Measurements from ENCODE around the gene LAMC3. TPM values are rescaled to one million over a fixed set of nuclear protein-coding genes. Genes with fewer than 3 reads are reported as not detected.

LAMC3 gene
- total RNA-seq, 1 experiment from 2014 or later: 0.36 TPM

GRCh38 chr9:131080589-131080988 is 71.6 kb downstream of the LAMC3 start:
- ChIA-PET CTCF (no interaction called here), POLR2A (no interaction called here)
- H3K4me3 Mint-ChIP-seq (ENCODE audit: unreplicated experiment): no peak overlapping the region
- Histone ChIP-seq H3K9me3 (no peaks in the 10 kb centered on the region), H3K27me3 (replicated peaks; ENCODE audit: control insufficient read depth, insufficient read depth, low read length) (no peaks in the 10 kb centered on the region), H3K36me3 (ENCODE audit: control insufficient read depth, insufficient read depth, low read length) (no peaks in the 10 kb centered on the region), H3K4me1 (no peaks in the 10 kb centered on the region), H3K4me3 (ENCODE audit: low read depth, low read length) (no peak overlapping the region)
- H3K36me3 Mint-ChIP-seq (ENCODE audit: insufficient read depth, unreplicated experiment): no peaks in the 10 kb centered on the region
- no TSS peak for BruUV-seq (replicated peaks)
- no peaks in the 10 kb centered on the region for H3K4me1 Mint-ChIP-seq (ENCODE audit: low read depth, unreplicated experiment)
- no peaks in the 10 kb centered on the region for H3K27me3 Mint-ChIP-seq (ENCODE audit: insufficient read depth, unreplicated experiment)
- intact Hi-C loops (cut with micrococcal nuclease; ENCODE audit: unreplicated experiment): no loop called here
- DNase-seq: no peak
- no peaks in the 10 kb centered on the region for H3K9me3 Mint-ChIP-seq (ENCODE audit: unreplicated experiment)
- no peak for TF ChIP-seq CTCF (IDR thresholded peaks at IDR 0.05; ENCODE audit: insufficient read depth in 1 of 2, low read depth in 1 of 2, low read length in 1 of 2, severe bottlenecking in 1 of 2, unreplicated experiment in 1 of 2)
- H3K27ac Mint-ChIP-seq (ENCODE audit: unreplicated experiment): no peak overlapping the region

- Mint-ChIP-seq H3K4me1 (ENCODE audit: low read depth, unreplicated experiment) (no peaks in the 10 kb centered on the region), H3K27me3 (ENCODE audit: insufficient read depth, unreplicated experiment) (no peaks in the 10 kb centered on the region), H3K27ac (ENCODE audit: unreplicated experiment) (no peak overlapping the region), H3K36me3 (ENCODE audit: insufficient read depth, unreplicated experiment) (no peaks in the 10 kb centered on the region), H3K9me3 (ENCODE audit: unreplicated experiment) (no peaks in the 10 kb centered on the region), H3K4me3 (ENCODE audit: unreplicated experiment) (no peak overlapping the region)
- ChIA-PET CTCF (no interaction called here), POLR2A (no interaction called here)
- Histone ChIP-seq H3K4me1 (no peaks in the 10 kb centered on the region), H3K4me3 (ENCODE audit: low read depth, low read length) (no peak overlapping the region), H3K36me3 (ENCODE audit: control insufficient read depth, insufficient read depth, low read length) (no peaks in the 10 kb centered on the region), H3K27me3 (replicated peaks; ENCODE audit: control insufficient read depth, insufficient read depth, low read length) (no peaks in the 10 kb centered on the region), H3K9me3 (no peaks in the 10 kb centered on the region)
- no peak for DNase-seq
- TF ChIP-seq CTCF (IDR thresholded peaks at IDR 0.05; ENCODE audit: insufficient read depth in 1 of 2, low read depth in 1 of 2, low read length in 1 of 2, severe bottlenecking in 1 of 2, unreplicated experiment in 1 of 2): no peak
- intact Hi-C loops (cut with micrococcal nuclease; ENCODE audit: unreplicated experiment): no loop called here
- no TSS peak for BruUV-seq (replicated peaks)
Measured at GRCh38 chr9:131081868-131082267, 72.9 kb downstream of the LAMC3 start.

- no peaks in the 10 kb centered on the region for H3K4me1 ChIP-seq
- H3K27ac Mint-ChIP-seq (ENCODE audit: unreplicated experiment): no peak overlapping the region
- no peaks in the 10 kb centered on the region for H3K27me3 Mint-ChIP-seq (ENCODE audit: insufficient read depth, unreplicated experiment)
- ChIA-PET POLR2A (no interaction called here), CTCF (no interaction called here)
- no peaks in the 10 kb centered on the region for H3K36me3 Mint-ChIP-seq (ENCODE audit: insufficient read depth, unreplicated experiment)
- H3K4me3 Mint-ChIP-seq (ENCODE audit: unreplicated experiment): no peak overlapping the region
- peak in 1 of 2 experiments; percentile 24 for TF ChIP-seq CTCF (IDR thresholded peaks at IDR 0.05; ENCODE audit: insufficient read depth in 1 of 2, low read depth in 1 of 2, low read length in 1 of 2, severe bottlenecking in 1 of 2, unreplicated experiment in 1 of 2)
- no peak overlapping the region for H3K4me3 ChIP-seq (ENCODE audit: low read depth, low read length)
- H3K4me1 Mint-ChIP-seq (ENCODE audit: low read depth, unreplicated experiment): no peaks in the 10 kb centered on the region
- no peaks in the 10 kb centered on the region for H3K9me3 ChIP-seq
- H3K36me3 ChIP-seq (ENCODE audit: control insufficient read depth, insufficient read depth, low read length): no peaks in the 10 kb centered on the region
- no peaks in the 10 kb centered on the region for H3K9me3 Mint-ChIP-seq (ENCODE audit: unreplicated experiment)
- intact Hi-C loops (cut with micrococcal nuclease; ENCODE audit: unreplicated experiment): no loop called here
- DNase-seq: no peak
- H3K27me3 ChIP-seq (replicated peaks; ENCODE audit: control insufficient read depth, insufficient read depth, low read length): no peaks in the 10 kb centered on the region
- BruUV-seq (replicated peaks): no TSS peak
Measured at GRCh38 chr9:131082774-131083512, 74.0 kb downstream of the LAMC3 start.
